ENCODE measurements around the gene METAP2. TPM values are rescaled to one million over a fixed set of nuclear protein-coding genes. Genes with fewer than 3 reads are reported as not detected.

METAP2 gene
- total and polyA plus RNA-seq, 2 of the 8 experiments (the other 6 are each of a cell fraction or from before 2014, with no cell fraction given): 41.3 to 114 TPM

DNA sequence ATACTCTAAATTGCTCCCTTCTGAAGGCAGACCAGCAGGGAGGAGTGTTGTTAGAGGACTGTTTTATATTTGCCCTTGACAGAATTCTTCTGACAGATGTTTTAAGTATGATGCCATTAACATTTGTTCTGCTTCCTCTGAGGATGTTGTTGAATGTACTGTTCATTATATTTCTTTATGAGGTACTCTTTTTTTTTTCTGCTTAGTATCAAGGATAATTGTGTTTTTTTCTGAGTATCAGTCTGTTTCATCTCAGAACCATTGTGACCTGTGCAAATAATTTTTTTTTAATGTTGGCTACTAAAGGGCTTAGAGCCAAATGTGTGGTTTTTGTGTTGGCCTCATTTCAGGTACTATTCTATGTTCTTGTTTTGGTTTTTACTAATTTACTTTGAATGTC lies 10.6 kb downstream of the METAP2 start:
- ChIA-PET POLR2A (ENCODE audit: partially characterized antibody) (interaction anchor here (3.0 kb wide), 1 partner anchor 10 kb away, joined by 7 read pairs; the partner anchor contains the start of gene METAP2), CTCF (ENCODE audit: partially characterized antibody) (no interaction called here)
- Histone ChIP-seq H3K27me3 (replicated peaks in 1 of 4; ENCODE audit: control insufficient read depth in 3 of 4, extremely low read depth in 1 of 4, insufficient read depth in 3 of 4, low read length in 3 of 4) (no peaks in the 10 kb centered on the region), H3K4ac (replicated peaks; ENCODE audit: insufficient read length, low read depth, low read length) (no peak overlapping the region), H3K23me2 (ENCODE audit: low read depth, low read length) (no peaks in the 10 kb centered on the region), H3K4me1 (replicated peaks in 1 of 4; ENCODE audit: control insufficient read depth in 3 of 4, insufficient read depth in 4 of 4, low read length in 3 of 4) (no peaks in the 10 kb centered on the region), H3K79me1 (ENCODE audit: low read depth, low read length) (peaks cover 4% of the 10 kb centered on the region), H2AFZ (ENCODE audit: low read length) (no peak overlapping the region), H3K23ac (ENCODE audit: insufficient read length) (no peak overlapping the region), H2BK15ac (ENCODE audit: low read length) (no peak overlapping the region), H3K9me3 (ENCODE audit: insufficient read depth in 2 of 2, low read depth in 1 of 2, low read length in 1 of 2) (no peaks in the 10 kb centered on the region), H2AK5ac (ENCODE audit: low read depth, low read length) (no peak overlapping the region), H2BK120ac (replicated peaks; ENCODE audit: low read depth, low read length) (no peak overlapping the region), H4K8ac (ENCODE audit: extremely low read depth, insufficient read depth, low read length) (no peak overlapping the region), H3K56ac (replicated peaks; ENCODE audit: insufficient read length, low read depth, low read length) (no peak overlapping the region), H3K4me3 (ENCODE audit: extremely low read depth in 1 of 4, insufficient read depth in 2 of 4, low read depth in 3 of 4, low read length in 4 of 4) (no peak overlapping the region), H3K14ac (ENCODE audit: insufficient read length) (no peak overlapping the region), H2BK5ac (ENCODE audit: low read depth, low read length) (no peak overlapping the region), H4K91ac (replicated peaks; ENCODE audit: insufficient read length, low read length) (no peak overlapping the region), H3K27ac (ENCODE audit: low read depth, low read length) (no peak overlapping the region), H3K36me3 (ENCODE audit: control insufficient read depth in 2 of 4, insufficient read depth in 4 of 4, low read length in 3 of 4) (peaks cover 0 to 38% (median 17%) of the 10 kb centered on the region in 4 experiments; a peak in 6 of 8 replicates), H2BK12ac (ENCODE audit: low read depth, low read length) (no peak overlapping the region), H2BK20ac (ENCODE audit: low read length) (no peak overlapping the region), H3K79me2 (ENCODE audit: control insufficient read depth in 1 of 2, insufficient read depth in 2 of 2, low read length in 2 of 2) (peaks cover 4 to 51% of the 10 kb centered on the region in 2 experiments), H4K5ac (ENCODE audit: insufficient read length, low read depth, low read length) (no peak overlapping the region), H3K9ac (replicated peaks in 1 of 4; ENCODE audit: extremely low read depth in 1 of 4, low read depth in 3 of 4, low read length in 3 of 4) (no peak overlapping the region), H3K18ac (ENCODE audit: extremely low read depth, low read length) (no peak overlapping the region), H4K20me1 (replicated peaks in 1 of 2; ENCODE audit: control insufficient read depth in 1 of 2, insufficient read depth in 2 of 2, low read length in 2 of 2) (peaks cover 3 to 8% of the 10 kb centered on the region in 2 experiments), H3K4me2 (ENCODE audit: insufficient read depth in 1 of 2, low read depth in 2 of 2, low read length in 2 of 2) (no peak overlapping the region)
- FAIRE-seq (no peak), DNase-seq (ENCODE audit: low read depth in 1 of 2, low spot score in 2 of 2) (no peak)
- TF ChIP-seq GABPA (IDR thresholded peaks at IDR 0.05; ENCODE audit: borderline replicate concordance, insufficient read depth, low read length): no peak
- TF ChIP-seq, protein P1, sequence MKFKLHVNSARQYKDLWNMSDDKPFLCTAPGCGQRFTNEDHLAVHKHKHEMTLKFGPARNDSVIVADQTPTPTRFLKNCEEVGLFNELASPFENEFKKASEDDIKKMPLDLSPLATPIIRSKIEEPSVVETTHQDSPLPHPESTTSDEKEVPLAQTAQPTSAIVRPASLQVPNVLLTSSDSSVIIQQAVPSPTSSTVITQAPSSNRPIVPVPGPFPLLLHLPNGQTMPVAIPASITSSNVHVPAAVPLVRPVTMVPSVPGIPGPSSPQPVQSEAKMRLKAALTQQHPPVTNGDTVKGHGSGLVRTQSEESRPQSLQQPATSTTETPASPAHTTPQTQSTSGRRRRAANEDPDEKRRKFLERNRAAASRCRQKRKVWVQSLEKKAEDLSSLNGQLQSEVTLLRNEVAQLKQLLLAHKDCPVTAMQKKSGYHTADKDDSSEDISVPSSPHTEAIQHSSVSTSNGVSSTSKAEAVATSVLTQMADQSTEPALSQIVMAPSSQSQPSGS (IDR thresholded peaks at IDR 0.05; ENCODE audit: low read length): no peak
- TF ChIP-seq CEBPB (IDR thresholded peaks at IDR 0.05; ENCODE audit: low read depth, low read length): no peak
- no peak for TF ChIP-seq JUND (IDR thresholded peaks at IDR 0.05; ENCODE audit: low read length)
- no peak for TF ChIP-seq BRCA1 (IDR thresholded peaks at IDR 0.05; ENCODE audit: low read depth, low read length)
- TF ChIP-seq KDM4A (IDR thresholded peaks at IDR 0.05; ENCODE audit: low read depth, low read length, severe bottlenecking): no peak
- no peak for TF ChIP-seq POLR2AphosphoS5 (IDR thresholded peaks at IDR 0.05; ENCODE audit: low read depth, low read length)
- TF ChIP-seq, protein P2, sequence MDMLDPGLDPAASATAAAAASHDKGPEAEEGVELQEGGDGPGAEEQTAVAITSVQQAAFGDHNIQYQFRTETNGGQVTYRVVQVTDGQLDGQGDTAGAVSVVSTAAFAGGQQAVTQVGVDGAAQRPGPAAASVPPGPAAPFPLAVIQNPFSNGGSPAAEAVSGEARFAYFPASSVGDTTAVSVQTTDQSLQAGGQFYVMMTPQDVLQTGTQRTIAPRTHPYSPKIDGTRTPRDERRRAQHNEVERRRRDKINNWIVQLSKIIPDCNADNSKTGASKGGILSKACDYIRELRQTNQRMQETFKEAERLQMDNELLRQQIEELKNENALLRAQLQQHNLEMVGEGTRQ (IDR thresholded peaks at IDR 0.05; ENCODE audit: low read length): no peak
- TF ChIP-seq CHD2 (IDR thresholded peaks at IDR 0.05; ENCODE audit: low read length): no peak
- TF ChIP-seq SRF (IDR thresholded peaks at IDR 0.05; ENCODE audit: low read depth, low read length): no peak

All from H1 (cell line).